Upper lobe of left lung (tissue), 6 donors: ENCODE data around the gene CHIT1. TPM values are rescaled to one million over a fixed set of nuclear protein-coding genes. Genes with fewer than 3 reads are reported as not detected.

ENCODE experiments used
- ATAC-seq, 2 donors: fragments of 200-7000 bp; cut with Tn5 transposase; one replicate each; pipeline ENCODE4 v1.9.1; 2022; ENCODE audit warnings: mild to moderate bottlenecking in 2 of 2, moderate library complexity in 2 of 2; ENCODE audit not compliant: low FRiP score in 2 of 2
- DNase-seq, 2 donors: peaks; one replicate each; pipeline ENCODE4 v3.0.0-alpha.2; 2019 to 2020
- H3K27ac ChIP-seq, 4 donors: fragments of 200-600 bp; sonication (generic); one replicate each; pipeline ENCODE4 v1.5.1; 2016 to 2019
- H3K27me3 ChIP-seq, 4 donors: fragments of 200-600 bp; sonication (generic); one replicate each; pipeline ENCODE4 v1.5.1; 2017 to 2019
- H3K36me3 ChIP-seq, 4 donors: fragments of 200-600 bp; sonication (generic); one replicate each; pipeline ENCODE4 v1.5.1; 2016 to 2019
- H3K4me1 ChIP-seq, 4 donors: fragments of 200-600 bp; sonication (generic); one replicate each; pipeline ENCODE4 v1.5.1; 2018 to 2019
- H3K4me3 ChIP-seq, 4 donors: fragments of 200-600 bp; sonication (generic); one replicate each; pipeline ENCODE4 v1.5.1; 2017 to 2019; ENCODE audit warnings: mild to moderate bottlenecking in 2 of 4, moderate library complexity in 1 of 4
- H3K9me3 ChIP-seq, 4 donors: fragments of 200-600 bp; sonication (generic); one replicate each; pipeline ENCODE4 v1.5.1; 2018 to 2019
- CTCF ChIP-seq, 6 experiments: fragments of 450-650 bp in 4 of 6; fragments of 200-600 bp in 2 of 6; sonication (generic) in 2 of 6; IDR thresholded peaks; one replicate each; pipeline ENCODE4 v1.5.1; 2016 to 2019; ENCODE audit warnings: antibody characterized with exemption in 6 of 6
- EP300 ChIP-seq, 4 donors: sonication (generic); formaldehyde crosslinking; IDR thresholded peaks; one replicate each; pipeline ENCODE4 v1.5.1; 2017; ENCODE audit warnings: antibody characterized with exemption in 4 of 4, control low read depth in 2 of 4
- POLR2A ChIP-seq, 4 donors: fragments of 450-650 bp; IDR thresholded peaks; one replicate each; pipeline ENCODE4 v1.5.1; 2016 to 2017; ENCODE audit warnings: antibody characterized with exemption in 4 of 4, mild to moderate bottlenecking in 2 of 4
- POLR2AphosphoS5 ChIP-seq, 2 donors: sonication (generic); formaldehyde crosslinking; IDR thresholded peaks; one replicate each; pipeline ENCODE4 v1.5.1; 2017; ENCODE audit warnings: antibody characterized with exemption in 2 of 2
- WGBS, 2 donors: methylation state at CpG; one replicate each; pipeline ENCODE4 v1.1.5; 2017 to 2018; 5-methylcytosine and 5-hydroxymethylcytosine counted together
- total RNA-seq, 6 donors: library from RNA; depleted of rRNA in 4 of 6; stranded (reverse); fragments of >200 nt in 4 of 6; gene quantifications; one replicate each; pipeline versions ENCODE4 v1.1.0 to v1.2.1, GENCODE V29; 2016 to 2021
- donor health status: DM: no; HTN: no; CAD: no; lungs with moderate emphysema.
- donor health status: DM: no; HTN: yes; CAD: no; lungs with severe emphysema.

The CHIT1 gene
- total RNA-seq, 6 donors from 2014 or later, result 2.0 to 97.4 (median 3.7) TPM

GRCh38 chr1:203167026-203167912, 62.2 kb downstream of the CHIT1 start:
- Histone ChIP-seq H3K4me1 (no peaks in the 10 kb centered on the region), H3K9me3 (no peaks in the 10 kb centered on the region), H3K27me3 (no peaks in the 10 kb centered on the region), H3K4me3 (no peak overlapping the region), H3K27ac (no peak overlapping the region), H3K36me3 (no peaks in the 10 kb centered on the region)
- DNase-seq (no peak), ATAC-seq (no peak)
- 73 to 85% methylated on average over 23 of the region's 23 CpGs for WGBS, 2 donors
- TF ChIP-seq EP300 (IDR thresholded peaks at IDR 0.05) (no peak), POLR2AphosphoS5 (IDR thresholded peaks at IDR 0.05) (no peak)

GRCh38 chr1:203166192-203166940, 63.1 kb downstream of the CHIT1 start:
- H3K4me1 ChIP-seq, result no peaks in the 10 kb centered on the region
- H3K9me3 ChIP-seq, result no peaks in the 10 kb centered on the region
- peak; percentile 54 to 59 for DNase-seq
- H3K27me3 ChIP-seq, result no peaks in the 10 kb centered on the region
- no peak overlapping the region for H3K4me3 ChIP-seq
- TF ChIP-seq POLR2A (IDR thresholded peaks at IDR 0.05), result no peak
- TF ChIP-seq CTCF (IDR thresholded peaks at IDR 0.05), result peak in 3 of 6 experiments; percentile 15 to 42 (median 26)
- TF ChIP-seq POLR2AphosphoS5 (IDR thresholded peaks at IDR 0.05), result no peak
- TF ChIP-seq EP300 (IDR thresholded peaks at IDR 0.05), result no peak
- WGBS, 2 donors, result 53 to 70% methylated on average over 8 to 12 of the region's 14 CpGs
- no peaks in the 10 kb centered on the region for H3K36me3 ChIP-seq
- H3K27ac ChIP-seq, result no peak overlapping the region
- peak in 1 of 2 donors; percentile 41 for ATAC-seq

Other genes starting within 250 kb of the CHIT1 start
- gene TMEM183A, start 222.3 kb downstream of the CHIT1 start, total RNA-seq, result 10 to 100 TPM; 45.4 to 71.9 (median 68.1) TPM
- gene PPFIA4, start 203.2 kb downstream of the CHIT1 start, total RNA-seq, result 1 to 10 TPM in 4 of 6 donors, under 1 TPM in 2; 0.63 to 9.7 (median 1.6) TPM
- not detected for gene MYOG, start 143.7 kb downstream of the CHIT1 start, total RNA-seq
- gene ADORA1, start 101.9 kb downstream of the CHIT1 start, total RNA-seq, result 1 to 10 TPM in 4 of 6 donors, under 1 TPM in 2; 0.20 to 5.4 (median 3.1) TPM
- gene MYBPH, start 53.8 kb downstream of the CHIT1 start, total RNA-seq, result under 1 TPM in 3 of 6 donors, not detected in 3; 0.13 to 0.39 (median 0.15) TPM
- gene CHI3L1, start 43.0 kb downstream of the CHIT1 start, total RNA-seq, result 10 to 100 TPM; 12.3 to 68.4 (median 52.4) TPM
- gene BTG2, start 75.8 kb upstream of the CHIT1 start, total RNA-seq, result 100 to 1,000 TPM in 3 of 6 donors, 10 to 100 TPM in 3; 59.1 to 178 (median 104) TPM
- 10 to 100 TPM; 12.5 to 46.7 (median 25.4) TPM for gene FMOD, start 121.4 kb upstream of the CHIT1 start, total RNA-seq
- 100 to 1,000 TPM in 1 of 6 donors, 10 to 100 TPM in 5; 30.4 to 104 (median 47.3) TPM for gene PRELP, start 246.1 kb upstream of the CHIT1 start, total RNA-seq